Fibroblast of lung (primary cell): Measurements from ENCODE around the gene PRKCQ.

Source experiments
- EZH2 ChIP-seq: IDR thresholded peaks from 2 replicates; pipeline ENCODE4 v1.5.1; 2012; ENCODE audit warnings: low read length, control low read depth, mild to moderate bottlenecking; ENCODE audit errors: missing control alignments
- TF ChIP-seq, protein P1 (sequence below), 2 donors: IDR thresholded peaks in 1 of 2; conservative IDR thresholded peaks in 1 of 2; 1 replicate in 1 of 2; 2 replicates in 1 of 2; pipeline ENCODE4 v1.5.1; 2011 to 2012; ENCODE audit warnings: low read length in 2 of 2, control low read depth in 1 of 2, inconsistent platforms in 1 of 2, low read depth in 1 of 2, mild to moderate bottlenecking in 1 of 2

DNA sequence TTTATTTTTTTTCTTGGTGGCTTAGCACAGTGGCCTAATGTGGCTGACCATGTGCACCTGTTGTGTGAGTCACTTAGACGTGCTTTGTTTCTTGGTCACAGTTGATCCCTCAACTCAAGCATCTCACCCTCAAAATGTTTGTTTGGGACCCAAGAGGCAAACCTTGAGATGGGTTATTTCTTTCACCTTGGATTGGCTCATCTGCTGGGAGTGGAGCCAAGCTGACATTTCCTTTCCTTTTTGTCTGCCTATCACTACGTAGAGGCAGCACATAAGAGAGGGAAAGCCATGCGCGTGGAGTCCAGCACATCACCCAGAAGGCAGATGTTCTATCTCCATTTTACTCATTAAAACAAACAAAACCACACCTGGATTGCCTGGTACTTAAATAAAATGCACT, 6.4 kb upstream of the PRKCQ start:
- TF ChIP-seq, protein P1, sequence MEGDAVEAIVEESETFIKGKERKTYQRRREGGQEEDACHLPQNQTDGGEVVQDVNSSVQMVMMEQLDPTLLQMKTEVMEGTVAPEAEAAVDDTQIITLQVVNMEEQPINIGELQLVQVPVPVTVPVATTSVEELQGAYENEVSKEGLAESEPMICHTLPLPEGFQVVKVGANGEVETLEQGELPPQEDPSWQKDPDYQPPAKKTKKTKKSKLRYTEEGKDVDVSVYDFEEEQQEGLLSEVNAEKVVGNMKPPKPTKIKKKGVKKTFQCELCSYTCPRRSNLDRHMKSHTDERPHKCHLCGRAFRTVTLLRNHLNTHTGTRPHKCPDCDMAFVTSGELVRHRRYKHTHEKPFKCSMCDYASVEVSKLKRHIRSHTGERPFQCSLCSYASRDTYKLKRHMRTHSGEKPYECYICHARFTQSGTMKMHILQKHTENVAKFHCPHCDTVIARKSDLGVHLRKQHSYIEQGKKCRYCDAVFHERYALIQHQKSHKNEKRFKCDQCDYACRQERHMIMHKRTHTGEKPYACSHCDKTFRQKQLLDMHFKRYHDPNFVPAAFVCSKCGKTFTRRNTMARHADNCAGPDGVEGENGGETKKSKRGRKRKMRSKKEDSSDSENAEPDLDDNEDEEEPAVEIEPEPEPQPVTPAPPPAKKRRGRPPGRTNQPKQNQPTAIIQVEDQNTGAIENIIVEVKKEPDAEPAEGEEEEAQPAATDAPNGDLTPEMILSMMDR (conservative IDR thresholded peaks at IDR 0.05 in 1 of 2, IDR thresholded peaks at IDR 0.05 in 1 of 2; ENCODE audit: low read depth in 1 of 2, low read length in 2 of 2) = no peak
- no peak for TF ChIP-seq EZH2
